ENCODE results near the gene RESP18.
"Not testable (repeated sequence)": the region's sequence is repeated elsewhere in the genome, so short reads cannot be mapped to it uniquely, and the experiment has no call there.

Gene RESP18

DNA sequence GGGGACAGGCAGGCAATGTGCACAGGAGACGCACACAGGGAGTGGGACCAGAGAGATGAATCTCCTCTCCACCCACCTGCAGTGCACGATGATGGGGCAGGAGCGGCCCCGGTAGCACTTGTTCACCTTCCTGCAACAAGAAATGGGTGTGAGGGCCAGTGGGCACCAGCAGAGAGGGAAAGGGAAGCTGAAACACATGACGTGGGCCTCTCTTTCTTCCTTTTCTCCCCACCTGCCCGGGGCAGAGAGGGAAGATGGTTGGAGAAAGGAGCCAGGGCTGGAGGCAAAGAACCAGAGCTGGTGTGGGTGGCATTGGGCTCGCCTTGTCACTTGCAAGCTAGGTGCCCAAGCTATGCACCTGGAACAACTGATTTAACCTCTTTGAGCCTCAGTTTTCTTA is 41.1 kb downstream of the RESP18 start:
- DNase-seq, result no peak

DNA sequence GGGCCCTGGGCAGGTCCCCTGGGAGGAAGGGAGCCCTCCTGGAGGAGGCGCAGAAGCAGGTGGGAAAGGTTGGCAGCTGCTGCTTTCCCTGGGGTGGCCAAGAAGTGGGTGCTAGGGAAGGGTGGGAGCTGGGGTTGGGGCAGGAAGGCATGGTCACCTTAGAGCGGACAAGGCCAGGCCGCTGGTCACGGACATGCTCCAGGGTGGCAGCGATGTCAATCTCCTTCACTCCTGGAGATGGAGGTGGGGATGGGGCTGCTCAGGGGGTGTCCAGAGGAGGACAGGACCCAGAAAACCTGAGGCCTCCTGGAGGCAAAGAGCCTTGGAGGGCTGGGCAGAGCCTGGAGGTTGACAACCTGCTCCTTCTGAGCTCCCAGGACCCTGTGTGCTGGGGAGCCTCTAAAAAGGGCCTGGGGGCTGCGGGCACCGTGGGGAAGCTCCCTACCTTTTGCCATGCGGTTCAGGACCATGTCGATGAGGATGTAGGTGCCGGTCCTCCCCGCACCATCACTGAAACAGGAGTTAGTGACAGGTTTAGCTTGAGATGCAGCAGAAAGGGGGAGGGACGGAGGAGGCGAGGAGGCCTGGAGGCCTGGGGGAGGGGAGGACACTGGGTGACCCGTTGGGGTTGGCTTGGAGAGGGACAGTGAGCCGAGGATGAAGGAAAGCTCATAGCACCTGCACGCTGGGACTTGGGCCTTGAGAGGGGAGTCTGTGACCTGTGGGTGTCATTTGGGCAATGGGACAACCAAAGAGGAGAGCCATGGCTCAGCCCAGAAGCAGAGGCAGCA is 42.0 kb downstream of the RESP18 start:
- no peak for DNase-seq

DNA sequence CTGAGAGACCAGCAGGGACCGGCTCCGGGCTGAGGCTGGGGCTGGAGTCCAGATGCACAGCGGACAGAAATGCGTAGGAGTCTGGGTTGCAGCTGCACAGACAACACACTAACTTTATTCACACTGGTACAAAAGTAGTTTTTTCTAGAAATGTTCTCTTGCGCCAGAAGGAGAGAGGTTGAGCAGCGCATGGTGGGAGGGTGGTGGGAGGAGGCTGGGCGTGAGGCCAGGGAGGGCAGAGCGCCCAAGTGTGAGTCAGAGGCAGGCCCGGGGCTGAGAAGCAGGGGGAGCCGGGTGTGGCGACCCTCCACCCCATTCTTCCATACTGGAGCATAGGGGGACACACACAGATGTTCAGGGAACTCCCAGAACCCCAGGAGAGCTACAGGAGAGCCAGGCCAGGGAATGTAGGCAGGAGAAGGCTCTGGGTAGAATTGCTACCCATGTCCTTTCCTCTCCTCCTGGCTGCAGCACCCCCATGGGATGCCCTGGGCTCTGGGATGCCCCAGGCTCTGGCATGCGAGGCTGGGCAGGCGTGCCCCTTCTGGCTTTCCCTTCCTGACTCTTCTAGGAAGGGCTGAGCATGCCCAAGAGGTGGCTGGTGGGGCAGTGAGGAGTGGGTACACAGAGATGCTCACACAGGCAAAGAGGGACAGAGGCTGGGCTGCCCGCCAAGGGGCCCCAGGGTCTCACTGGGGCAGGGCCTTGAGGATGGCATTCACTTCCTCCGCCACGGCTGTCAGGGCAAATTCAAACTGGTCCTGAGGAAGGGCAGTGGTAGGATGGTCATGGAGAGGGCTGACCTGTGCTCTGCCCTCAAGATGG is 42.8 kb downstream of the RESP18 start:
- no peak for DNase-seq

- DNase-seq, result no peak
Observed at GRCh38 chr2:219289195-219289536, 43.4 kb downstream of the RESP18 start.

DNA sequence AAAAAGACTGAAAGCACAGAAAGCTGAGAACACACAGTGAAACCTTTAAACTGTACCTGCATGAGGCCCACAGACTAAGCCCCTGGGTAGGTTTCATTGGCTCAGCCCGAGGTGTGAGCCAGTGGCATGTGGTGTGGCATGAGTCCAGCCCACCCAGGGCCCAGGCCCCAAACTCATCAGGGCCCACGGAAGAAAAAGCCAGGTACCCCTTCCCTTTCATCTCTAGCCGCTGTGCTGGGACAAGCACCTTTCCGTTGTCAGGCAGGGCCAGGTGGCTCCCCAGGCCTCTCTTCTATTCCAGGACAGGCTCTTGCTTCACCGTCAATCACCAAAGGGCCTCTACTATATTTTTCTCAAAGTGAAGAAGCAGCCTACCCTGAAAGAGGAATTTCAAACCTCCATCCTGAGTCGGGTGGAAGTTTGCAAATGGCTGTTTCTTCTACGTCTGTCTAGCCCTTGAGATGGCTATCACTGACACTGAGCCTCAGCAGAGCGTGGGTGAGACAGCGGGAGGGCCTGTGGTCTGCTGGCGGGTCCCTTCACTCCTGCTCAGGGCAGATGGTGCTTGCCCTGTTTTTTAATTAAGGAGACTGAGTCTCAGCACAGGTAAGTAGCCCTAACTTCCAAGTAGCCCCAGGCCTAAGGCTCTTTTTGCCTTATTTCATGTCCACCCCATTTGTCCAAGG is 44.8 kb downstream of the RESP18 start:
- no peak for DNase-seq

DNA sequence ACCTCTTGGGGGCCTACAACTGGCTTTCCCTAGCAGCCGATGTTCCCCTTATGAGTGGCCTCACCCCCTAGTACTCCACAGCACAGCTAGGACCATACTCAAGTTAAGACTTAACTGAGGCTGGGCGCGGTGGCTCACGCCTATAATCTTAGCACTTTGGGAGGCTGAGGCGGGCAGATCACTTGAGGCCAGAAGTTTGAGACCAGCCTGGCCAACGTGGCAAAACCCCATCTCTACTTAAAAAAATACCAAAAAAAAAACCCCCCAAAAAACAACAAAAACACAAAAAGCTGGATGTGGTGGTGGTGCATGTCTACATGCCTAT is 45.5 kb downstream of the RESP18 start:
- not testable (repeated sequence) for DNase-seq

- DNase-seq, result no peak
Observed at GRCh38 chr2:219286436-219287115, 46.0 kb downstream of the RESP18 start.

GRCh38 chr2:219285894-219286425 is 46.6 kb downstream of the RESP18 start:
- no peak for DNase-seq

- no peak for DNase-seq
Observed at GRCh38 chr2:219285373-219285735, 47.2 kb downstream of the RESP18 start.

DNA sequence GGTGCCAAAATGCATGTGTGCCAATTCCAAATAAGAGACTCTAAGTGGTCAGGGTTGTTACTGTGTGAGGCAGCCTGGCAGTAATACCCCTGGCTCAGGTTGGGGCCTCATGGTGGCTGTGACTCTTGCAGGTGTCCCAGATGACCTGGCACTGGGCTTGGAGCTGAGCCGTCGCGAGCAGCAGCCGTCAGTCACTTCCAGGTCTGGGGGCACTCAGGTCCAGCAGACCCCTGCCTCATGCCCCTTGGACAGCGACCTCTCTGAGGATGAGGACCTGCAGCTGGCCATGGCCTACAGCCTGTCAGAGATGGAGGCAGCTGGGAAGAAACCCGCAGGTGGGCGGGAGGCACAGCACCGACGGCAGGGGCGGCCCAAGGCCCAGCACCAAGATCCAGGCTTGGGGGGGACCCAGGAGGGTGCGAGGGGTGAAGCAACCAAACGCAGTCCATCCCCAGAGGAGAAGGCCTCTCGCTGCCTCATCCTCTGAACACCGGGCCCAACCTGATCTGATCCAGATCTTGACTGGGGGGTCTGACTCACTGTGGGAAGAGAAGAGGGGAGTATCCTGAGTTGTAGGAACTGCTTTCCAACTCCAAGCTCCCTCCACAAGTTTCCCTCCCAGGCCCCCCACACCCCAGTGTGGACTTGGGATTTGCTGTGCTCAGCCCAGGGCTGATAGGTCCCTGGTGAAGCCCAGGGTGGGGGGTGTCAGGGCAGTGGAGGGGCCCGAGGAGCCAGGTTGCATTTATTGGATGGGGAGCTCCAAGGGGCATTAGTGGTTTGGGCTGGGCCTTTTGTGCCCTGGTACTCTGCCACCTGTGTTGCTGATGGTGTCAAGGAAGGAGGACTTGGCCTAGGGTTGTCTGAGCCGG is 47.8 kb downstream of the RESP18 start:
- DNase-seq, result no peak

GRCh38 chr2:219282943-219283581 is 49.5 kb downstream of the RESP18 start:
- no peak for DNase-seq

GRCh38 chr2:219282375-219282774 is 50.2 kb downstream of the RESP18 start:
- no peak for DNase-seq

DNA sequence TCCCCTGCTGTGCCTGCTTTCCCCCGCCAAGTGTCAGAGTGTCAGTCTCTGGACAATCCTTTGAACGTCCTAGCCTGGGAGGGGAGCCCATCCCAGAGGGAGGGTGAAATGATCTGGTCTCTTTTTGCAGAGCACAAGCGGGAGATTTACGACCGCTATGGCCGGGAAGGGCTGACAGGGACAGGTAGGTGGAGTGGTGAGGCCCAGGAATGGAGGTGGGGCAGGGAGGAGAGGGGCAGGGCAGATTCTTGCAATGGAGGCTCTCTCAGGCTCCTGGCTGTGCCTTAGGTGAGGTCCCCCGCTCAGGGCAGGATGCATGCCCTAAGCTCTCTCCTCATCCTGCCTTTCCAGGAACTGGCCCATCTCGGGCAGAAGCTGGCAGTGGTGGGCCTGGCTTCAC is 51.0 kb downstream of the RESP18 start:
- no peak for DNase-seq

- DNase-seq, result no peak
Observed at GRCh38 chr2:219280651-219281050, 51.9 kb downstream of the RESP18 start.

DNA sequence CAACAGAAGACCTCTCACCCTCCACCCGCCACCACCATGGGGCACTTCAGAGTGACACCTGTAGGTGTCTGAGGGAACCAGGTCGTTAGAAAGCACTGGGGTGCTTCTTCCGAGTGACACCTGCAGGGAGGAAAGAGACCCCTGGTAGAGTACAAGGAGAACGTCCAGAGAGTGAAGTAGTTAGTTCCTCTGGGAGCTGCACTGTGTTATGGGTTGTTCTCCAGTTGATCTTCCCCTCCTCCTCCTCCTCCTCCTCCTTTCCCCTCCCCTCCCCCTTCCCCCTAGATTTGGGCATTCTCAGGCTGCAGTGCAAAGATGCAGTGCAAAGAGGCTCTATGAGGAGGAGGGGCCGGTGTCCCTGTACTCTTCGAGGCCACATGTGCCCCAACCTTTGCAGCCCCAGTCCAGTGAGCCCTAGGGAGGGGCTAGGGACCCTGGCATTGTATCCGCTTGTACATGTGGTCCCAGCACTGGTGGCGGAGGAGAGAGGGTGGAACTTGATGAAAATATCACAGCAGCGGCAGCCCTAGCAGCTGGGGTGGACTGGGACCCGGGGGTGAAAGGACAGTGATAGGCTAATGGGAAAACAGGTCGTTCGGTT is 52.5 kb downstream of the RESP18 start:
- no peak for DNase-seq

DNA sequence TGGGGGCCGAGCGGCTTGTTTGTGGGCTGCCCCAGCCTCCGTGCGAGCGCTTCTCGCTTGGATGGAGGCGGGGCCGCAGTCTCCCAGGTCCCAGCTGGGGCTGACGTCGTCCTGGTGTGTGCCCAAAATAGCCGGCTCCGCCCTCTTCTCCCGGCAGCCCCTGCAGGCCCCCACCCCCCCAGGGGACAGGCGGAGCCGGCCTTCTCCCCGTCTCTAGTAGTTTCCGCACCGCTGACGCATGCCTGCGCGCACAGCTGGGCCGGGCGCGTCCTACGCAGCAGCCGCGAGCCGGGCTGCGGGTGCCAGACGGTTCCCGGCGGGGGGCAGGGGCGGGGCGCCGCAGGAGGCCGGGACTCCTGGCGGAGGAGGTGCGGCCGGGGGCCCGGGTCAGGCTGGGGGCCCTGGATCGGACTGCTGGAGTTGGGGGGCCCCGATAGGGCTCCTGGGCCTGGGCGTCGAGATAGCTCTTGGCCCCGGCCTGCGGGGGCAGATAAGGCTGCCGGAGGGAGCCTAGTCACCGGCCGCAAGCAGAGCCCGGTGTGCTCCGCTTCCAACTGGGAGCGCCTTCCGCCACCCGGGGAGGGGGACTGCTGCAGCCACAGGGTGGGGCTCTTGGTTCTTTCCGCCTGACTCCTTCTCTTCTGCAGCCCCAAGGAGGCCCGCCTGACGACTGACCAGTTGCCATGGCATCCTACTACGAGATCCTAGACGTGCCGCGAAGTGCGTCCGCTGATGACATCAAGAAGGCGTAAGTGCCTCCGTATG is 53.2 kb downstream of the RESP18 start, which contains the start of gene DNAJB2:
TSS of gene DNAJB2 (plus strand) at position 216 of the 765 bp plus-strand sequence. CDS start at position 684, 468 bp downstream.
- peak; percentile 99 for DNase-seq

GRCh38 chr2:219278655-219279150 is 53.8 kb downstream of the RESP18 start:
- DNase-seq, result no peak

GRCh38 chr2:219277703-219278654 is 54.6 kb downstream of the RESP18 start:
- DNase-seq, result peak; percentile 71

Measured in central memory CD4-positive, alpha-beta T cell (primary cell).